Neural cell (in vitro differentiated cells): ENCODE measurements around the gene MRPL37. TPM values are rescaled to one million over a fixed set of nuclear protein-coding genes. Genes with fewer than 3 reads are reported as not detected.

Experiments used
- H2AFZ ChIP-seq: fragments of 200-600, 300-800 bp; sonication (generic), shearing (Covaris generic); 2 replicates; pipeline ENCODE4 v1.6.0; 2014; ENCODE audit warnings: low read depth, mild to moderate bottlenecking, antibody characterized with exemption, low read length, moderate library complexity
- H3F3A ChIP-seq: fragments of 200-600 bp; shearing (Covaris generic); 2 replicates; pipeline ENCODE4 v1.6.1; 2016; ENCODE audit warnings: mild to moderate bottlenecking, moderate library complexity, mixed read lengths, antibody characterized with exemption, low read length; ENCODE audit not compliant: insufficient read depth, poor library complexity, severe bottlenecking
- H3K27ac ChIP-seq: fragments of 200-600, 300-800 bp; sonication (generic), shearing (Covaris generic); 2 replicates; pipeline ENCODE4 v1.5.1; 2014; ENCODE audit warnings: mild to moderate bottlenecking, low read length, moderate library complexity
- H3K27me3 ChIP-seq: fragments of 300-800, 200-600 bp; sonication (generic), shearing (Covaris generic); 2 replicates; pipeline ENCODE4 v1.6.0; 2014; ENCODE audit warnings: mild to moderate bottlenecking, low read depth, low read length, moderate library complexity; ENCODE audit not compliant: insufficient read depth
- H3K36me3 ChIP-seq: fragments of 300-800, 200-600 bp; sonication (generic), shearing (Covaris generic); 2 replicates; pipeline ENCODE4 v1.5.1; 2014; ENCODE audit warnings: mild to moderate bottlenecking, antibody characterized with exemption, low read length, moderate library complexity; ENCODE audit not compliant: insufficient read depth
- H3K4me2 ChIP-seq: fragments of 300-800, 200-600 bp; sonication (generic), shearing (Covaris generic); 2 replicates; pipeline ENCODE4 v1.6.0; 2014; ENCODE audit warnings: mild to moderate bottlenecking, low read length
- H3K4me3 ChIP-seq: fragments of 300-800, 200-600 bp; sonication (generic), shearing (Covaris generic); 2 replicates; pipeline ENCODE4 v1.5.1; 2014; ENCODE audit warnings: mild to moderate bottlenecking, low read length, moderate library complexity
- H3K79me2 ChIP-seq: fragments of 200-600 bp; shearing (Covaris generic); replicated peaks from 2 replicates; pipeline ENCODE4 v1.6.0; 2014; ENCODE audit warnings: mild to moderate bottlenecking, low read length, moderate library complexity; ENCODE audit not compliant: insufficient read depth
- H3K9ac ChIP-seq: fragments of 300-800, 200-600 bp; sonication (generic), shearing (Covaris generic); 2 replicates; pipeline ENCODE4 v1.6.1; 2016; ENCODE audit warnings: mild to moderate bottlenecking, low read length, mixed read lengths
- H3K9me2 ChIP-seq: fragments of 200-600 bp; shearing (Covaris generic); 2 replicates; pipeline ENCODE4 v1.6.1; 2016; ENCODE audit warnings: mild to moderate bottlenecking, low read length, mixed read lengths; ENCODE audit not compliant: insufficient read depth
- H3K9me3 ChIP-seq: fragments of 200-600, 300-800 bp; sonication (generic), shearing (Covaris generic); 2 replicates; pipeline ENCODE4 v1.6.1; 2016; ENCODE audit warnings: mild to moderate bottlenecking, mixed run types, low read length, moderate library complexity, mixed read lengths
- H4K20me1 ChIP-seq: fragments of 200-600 bp; shearing (Covaris generic); 2 replicates; pipeline ENCODE4 v1.6.1; 2016; ENCODE audit warnings: mild to moderate bottlenecking, mixed run types; ENCODE audit not compliant: insufficient read depth
- EP300 ChIP-seq: fragments of 450-650 bp; conservative IDR thresholded peaks from 2 replicates; pipeline ENCODE4 v1.6.1; 2014; ENCODE audit warnings: antibody characterized with exemption, mild to moderate bottlenecking, moderate library complexity; ENCODE audit not compliant: poor library complexity, severe bottlenecking
- EZH2 ChIP-seq: fragments of 200-600, 300-800 bp; shearing (Covaris generic), sonication (generic); IDR thresholded peaks from 2 replicates; pipeline ENCODE4 v1.6.1; 2014; ENCODE audit warnings: antibody characterized with exemption, low read length, borderline replicate concordance, mild to moderate bottlenecking; ENCODE audit not compliant: insufficient read depth, poor library complexity, severe bottlenecking
- MXI1 ChIP-seq: fragments of 450-650 bp; conservative IDR thresholded peaks from 2 replicates; pipeline ENCODE4 v1.6.1; 2014; ENCODE audit warnings: antibody characterized with exemption, mild to moderate bottlenecking; ENCODE audit not compliant: poor library complexity, severe bottlenecking
- POLR2AphosphoS5 ChIP-seq: IDR thresholded peaks from 2 replicates; pipeline ENCODE4 v1.6.1; 2012
- RAD21 ChIP-seq: fragments of 450-650 bp; conservative IDR thresholded peaks from 2 replicates; pipeline ENCODE4 v1.6.1; 2014; ENCODE audit warnings: antibody characterized with exemption, mild to moderate bottlenecking, moderate library complexity
- SMC3 ChIP-seq: fragments of 450-650 bp; conservative IDR thresholded peaks from 2 replicates; pipeline ENCODE4 v1.6.1; 2014; ENCODE audit warnings: antibody characterized with exemption, mild to moderate bottlenecking, moderate library complexity; ENCODE audit not compliant: poor library complexity
- TAF1 ChIP-seq: IDR thresholded peaks from 2 replicates; pipeline ENCODE4 v1.6.1; 2012; ENCODE audit warnings: low read depth
- polyA plus RNA-seq: library from polyadenylated mRNA; depleted of rRNA; stranded (reverse); fragments of >200 nt; gene quantifications from 2 replicates; pipeline ENCODE4 v1.2.3, GENCODE V29; 2014
- TF ChIP-seq, protein P1 (sequence below): fragments of 450-650 bp; IDR thresholded peaks from 2 replicates; pipeline ENCODE4 v1.5.1; 2014; ENCODE audit warnings: antibody characterized with exemption, mild to moderate bottlenecking, moderate library complexity; ENCODE audit not compliant: poor library complexity, severe bottlenecking
- TF ChIP-seq, protein P2 (sequence below): IDR thresholded peaks from 2 replicates; pipeline ENCODE4 v1.6.1; 2012; ENCODE audit warnings: borderline replicate concordance

The MRPL37 gene
- polyA plus RNA-seq, 1 donor from 2014 or later = 24.3 TPM

DNA sequence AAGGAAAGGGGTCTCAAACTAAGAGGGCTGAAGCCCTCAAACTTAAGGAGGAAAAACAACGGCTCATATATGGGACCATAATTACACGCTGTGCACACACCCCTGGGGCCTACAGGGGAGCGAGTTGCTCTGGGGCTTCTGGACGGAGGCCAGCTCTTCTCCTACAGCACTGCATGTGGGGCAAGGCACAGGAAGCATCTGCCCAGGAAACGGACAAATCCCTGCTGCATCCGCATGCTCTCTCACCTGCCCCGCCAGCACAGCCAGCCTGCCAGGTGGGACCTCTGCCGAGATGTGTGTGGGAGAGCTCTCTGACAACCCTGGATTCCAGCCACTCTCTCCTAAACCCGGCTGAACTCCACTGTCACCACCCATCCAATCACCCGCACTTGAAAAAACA is 54.1 kb downstream of the MRPL37 start:
- Histone ChIP-seq H3K79me2 (no peaks in the 10 kb centered on the region), H3K27me3 (no peaks in the 10 kb centered on the region), H3F3A (no peaks in the 10 kb centered on the region), H4K20me1 (no peaks in the 10 kb centered on the region), H3K9me3 (no peaks in the 10 kb centered on the region), H3K27ac (no peak overlapping the region), H3K9ac (no peak overlapping the region), H3K36me3 (no peaks in the 10 kb centered on the region), H3K4me2 (no peak overlapping the region), H3K4me3 (no peak overlapping the region), H2AFZ (no peak overlapping the region), H3K9me2 (no peaks in the 10 kb centered on the region)
- TF ChIP-seq EZH2 = no peak
- no peak for TF ChIP-seq EP300
- TF ChIP-seq, protein P1, sequence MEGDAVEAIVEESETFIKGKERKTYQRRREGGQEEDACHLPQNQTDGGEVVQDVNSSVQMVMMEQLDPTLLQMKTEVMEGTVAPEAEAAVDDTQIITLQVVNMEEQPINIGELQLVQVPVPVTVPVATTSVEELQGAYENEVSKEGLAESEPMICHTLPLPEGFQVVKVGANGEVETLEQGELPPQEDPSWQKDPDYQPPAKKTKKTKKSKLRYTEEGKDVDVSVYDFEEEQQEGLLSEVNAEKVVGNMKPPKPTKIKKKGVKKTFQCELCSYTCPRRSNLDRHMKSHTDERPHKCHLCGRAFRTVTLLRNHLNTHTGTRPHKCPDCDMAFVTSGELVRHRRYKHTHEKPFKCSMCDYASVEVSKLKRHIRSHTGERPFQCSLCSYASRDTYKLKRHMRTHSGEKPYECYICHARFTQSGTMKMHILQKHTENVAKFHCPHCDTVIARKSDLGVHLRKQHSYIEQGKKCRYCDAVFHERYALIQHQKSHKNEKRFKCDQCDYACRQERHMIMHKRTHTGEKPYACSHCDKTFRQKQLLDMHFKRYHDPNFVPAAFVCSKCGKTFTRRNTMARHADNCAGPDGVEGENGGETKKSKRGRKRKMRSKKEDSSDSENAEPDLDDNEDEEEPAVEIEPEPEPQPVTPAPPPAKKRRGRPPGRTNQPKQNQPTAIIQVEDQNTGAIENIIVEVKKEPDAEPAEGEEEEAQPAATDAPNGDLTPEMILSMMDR = no peak
- TF ChIP-seq MXI1 = no peak
- TF ChIP-seq, protein P2, sequence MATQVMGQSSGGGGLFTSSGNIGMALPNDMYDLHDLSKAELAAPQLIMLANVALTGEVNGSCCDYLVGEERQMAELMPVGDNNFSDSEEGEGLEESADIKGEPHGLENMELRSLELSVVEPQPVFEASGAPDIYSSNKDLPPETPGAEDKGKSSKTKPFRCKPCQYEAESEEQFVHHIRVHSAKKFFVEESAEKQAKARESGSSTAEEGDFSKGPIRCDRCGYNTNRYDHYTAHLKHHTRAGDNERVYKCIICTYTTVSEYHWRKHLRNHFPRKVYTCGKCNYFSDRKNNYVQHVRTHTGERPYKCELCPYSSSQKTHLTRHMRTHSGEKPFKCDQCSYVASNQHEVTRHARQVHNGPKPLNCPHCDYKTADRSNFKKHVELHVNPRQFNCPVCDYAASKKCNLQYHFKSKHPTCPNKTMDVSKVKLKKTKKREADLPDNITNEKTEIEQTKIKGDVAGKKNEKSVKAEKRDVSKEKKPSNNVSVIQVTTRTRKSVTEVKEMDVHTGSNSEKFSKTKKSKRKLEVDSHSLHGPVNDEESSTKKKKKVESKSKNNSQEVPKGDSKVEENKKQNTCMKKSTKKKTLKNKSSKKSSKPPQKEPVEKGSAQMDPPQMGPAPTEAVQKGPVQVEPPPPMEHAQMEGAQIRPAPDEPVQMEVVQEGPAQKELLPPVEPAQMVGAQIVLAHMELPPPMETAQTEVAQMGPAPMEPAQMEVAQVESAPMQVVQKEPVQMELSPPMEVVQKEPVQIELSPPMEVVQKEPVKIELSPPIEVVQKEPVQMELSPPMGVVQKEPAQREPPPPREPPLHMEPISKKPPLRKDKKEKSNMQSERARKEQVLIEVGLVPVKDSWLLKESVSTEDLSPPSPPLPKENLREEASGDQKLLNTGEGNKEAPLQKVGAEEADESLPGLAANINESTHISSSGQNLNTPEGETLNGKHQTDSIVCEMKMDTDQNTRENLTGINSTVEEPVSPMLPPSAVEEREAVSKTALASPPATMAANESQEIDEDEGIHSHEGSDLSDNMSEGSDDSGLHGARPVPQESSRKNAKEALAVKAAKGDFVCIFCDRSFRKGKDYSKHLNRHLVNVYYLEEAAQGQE = no peak
- no peak for TF ChIP-seq POLR2AphosphoS5
- no peak for TF ChIP-seq SMC3
- TF ChIP-seq TAF1 = no peak
- TF ChIP-seq RAD21 = no peak

DNA sequence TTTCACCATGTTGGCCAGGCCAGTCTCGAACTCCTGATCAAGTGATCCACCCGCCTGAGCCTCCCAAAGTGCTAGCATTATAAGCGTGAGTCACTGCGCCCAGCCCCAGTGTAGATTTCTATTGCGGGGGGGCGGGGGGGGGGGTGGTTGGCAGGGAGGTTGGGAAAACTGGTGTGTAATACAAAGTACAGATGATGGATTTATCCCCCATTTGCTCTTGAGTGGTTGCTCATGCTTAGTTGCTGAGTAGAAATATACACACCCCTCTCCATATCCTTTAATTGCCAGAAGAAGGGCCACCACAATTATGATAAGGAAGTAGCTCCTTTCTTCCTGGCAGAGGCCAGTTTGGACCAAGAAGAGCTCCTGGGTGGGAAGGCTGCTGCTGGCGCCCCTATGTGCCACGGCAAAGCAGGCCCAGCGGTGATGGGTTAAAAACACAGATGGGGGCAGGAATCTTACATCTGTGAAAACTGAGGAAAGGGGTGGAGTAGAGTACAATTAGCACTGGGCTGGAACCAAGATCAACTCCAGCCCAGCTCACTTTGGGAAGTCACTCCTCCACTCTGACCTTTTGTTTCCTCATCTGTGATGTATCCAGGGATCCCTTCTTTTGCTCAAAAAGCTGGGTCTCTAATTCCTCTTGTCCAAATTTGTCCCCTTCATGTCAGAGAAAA is 55.2 kb downstream of the MRPL37 start:
- no peak overlapping the region for H3K4me3 ChIP-seq
- no peak overlapping the region for H2AFZ ChIP-seq
- H3K27me3 ChIP-seq = no peaks in the 10 kb centered on the region
- no peak for TF ChIP-seq MXI1
- no peak for TF ChIP-seq EP300
- TF ChIP-seq POLR2AphosphoS5 = no peak
- no peak for TF ChIP-seq SMC3
- TF ChIP-seq RAD21 = no peak
- TF ChIP-seq, protein P1 = no peak
- TF ChIP-seq, protein P2 = no peak
- TF ChIP-seq EZH2 = no peak
- no peak for TF ChIP-seq TAF1
- H3F3A ChIP-seq = no peaks in the 10 kb centered on the region
- no peak overlapping the region for H3K9ac ChIP-seq
- no peaks in the 10 kb centered on the region for H3K9me3 ChIP-seq
- no peak overlapping the region for H3K4me2 ChIP-seq
- H3K27ac ChIP-seq = no peak overlapping the region
- no peaks in the 10 kb centered on the region for H4K20me1 ChIP-seq
- no peaks in the 10 kb centered on the region for H3K36me3 ChIP-seq
- H3K79me2 ChIP-seq = peaks cover 5% of the 10 kb centered on the region
- no peaks in the 10 kb centered on the region for H3K9me2 ChIP-seq
